ENCODE data around the gene CLMN. TPM values are rescaled to one million over a fixed set of nuclear protein-coding genes. Genes with fewer than 3 reads are reported as not detected.

CLMN gene
- total and polyA plus RNA-seq, 10 of the 15 experiments (the other 5 are each of a cell fraction or from before 2014, with no cell fraction given): 7.8 to 49.3 (median 18.5) TPM

- TF ChIP-seq ATF3 (IDR thresholded peaks at IDR 0.05; ENCODE audit: borderline replicate concordance, extremely low read depth, low read depth, low read length): no peak
- TF ChIP-seq JUND (IDR thresholded peaks at IDR 0.05; ENCODE audit: low read depth, low read length): peak; percentile 76
- TF ChIP-seq RELA (IDR thresholded peaks at IDR 0.05; ENCODE audit: borderline replicate concordance, partially characterized antibody): no peak
- peak; percentile 60; the same call in 1 of the 2 replicates for TF ChIP-seq NFIC (IDR thresholded peaks at IDR 0.05; ENCODE audit: low read depth, low read length)
- no peak for TF ChIP-seq NR2C2 (IDR thresholded peaks at IDR 0.05; ENCODE audit: borderline replicate concordance, control insufficient read depth, insufficient read length, low read depth)
- no peak for TF ChIP-seq RB1 (IDR thresholded peaks at IDR 0.05; ENCODE audit: borderline replicate concordance)
- TF ChIP-seq ZNF687 (IDR thresholded peaks at IDR 0.05): peak; percentile 50; the same call in 1 of the 2 replicates
- TF ChIP-seq IRF4 (IDR thresholded peaks at IDR 0.05; ENCODE audit: low read depth, low read length): peak; percentile 93
- 0 out of 2 replicates have a peak, but pooled peaks have one; percentile 11 for TF ChIP-seq NR2F1 (conservative IDR thresholded peaks at IDR 0.05)
- peak; percentile 24; the same call in 1 of the 2 replicates for TF ChIP-seq BACH1 (IDR thresholded peaks at IDR 0.05; ENCODE audit: borderline replicate concordance)
- TF ChIP-seq RUNX3 (IDR thresholded peaks at IDR 0.05; ENCODE audit: low read length): peak; percentile 79
- TF ChIP-seq, protein P1, sequence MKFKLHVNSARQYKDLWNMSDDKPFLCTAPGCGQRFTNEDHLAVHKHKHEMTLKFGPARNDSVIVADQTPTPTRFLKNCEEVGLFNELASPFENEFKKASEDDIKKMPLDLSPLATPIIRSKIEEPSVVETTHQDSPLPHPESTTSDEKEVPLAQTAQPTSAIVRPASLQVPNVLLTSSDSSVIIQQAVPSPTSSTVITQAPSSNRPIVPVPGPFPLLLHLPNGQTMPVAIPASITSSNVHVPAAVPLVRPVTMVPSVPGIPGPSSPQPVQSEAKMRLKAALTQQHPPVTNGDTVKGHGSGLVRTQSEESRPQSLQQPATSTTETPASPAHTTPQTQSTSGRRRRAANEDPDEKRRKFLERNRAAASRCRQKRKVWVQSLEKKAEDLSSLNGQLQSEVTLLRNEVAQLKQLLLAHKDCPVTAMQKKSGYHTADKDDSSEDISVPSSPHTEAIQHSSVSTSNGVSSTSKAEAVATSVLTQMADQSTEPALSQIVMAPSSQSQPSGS (IDR thresholded peaks at IDR 0.05; ENCODE audit: low read length): peak; percentile 44; the same call in 1 of the 2 replicates
- no peak for TF ChIP-seq SPI1 (IDR thresholded peaks at IDR 0.05; ENCODE audit: borderline replicate concordance, insufficient read depth, low read depth, low read length)
- 0 out of 2 replicates have a peak, but pooled peaks have one; percentile 23 for TF ChIP-seq TCF12 (IDR thresholded peaks at IDR 0.05; ENCODE audit: low read depth, low read length)
- TF ChIP-seq MEF2B (IDR thresholded peaks at IDR 0.05; ENCODE audit: partially characterized antibody, poor library complexity, severe bottlenecking): peak; percentile 72
- TF ChIP-seq ATF7 (IDR thresholded peaks at IDR 0.05; ENCODE audit: low read depth): peak; percentile 37; the same call in 1 of the 2 replicates
- TF ChIP-seq NBN (IDR thresholded peaks at IDR 0.05): 0 out of 2 replicates have a peak, but pooled peaks have one; percentile 51
- TF ChIP-seq, protein P2, sequence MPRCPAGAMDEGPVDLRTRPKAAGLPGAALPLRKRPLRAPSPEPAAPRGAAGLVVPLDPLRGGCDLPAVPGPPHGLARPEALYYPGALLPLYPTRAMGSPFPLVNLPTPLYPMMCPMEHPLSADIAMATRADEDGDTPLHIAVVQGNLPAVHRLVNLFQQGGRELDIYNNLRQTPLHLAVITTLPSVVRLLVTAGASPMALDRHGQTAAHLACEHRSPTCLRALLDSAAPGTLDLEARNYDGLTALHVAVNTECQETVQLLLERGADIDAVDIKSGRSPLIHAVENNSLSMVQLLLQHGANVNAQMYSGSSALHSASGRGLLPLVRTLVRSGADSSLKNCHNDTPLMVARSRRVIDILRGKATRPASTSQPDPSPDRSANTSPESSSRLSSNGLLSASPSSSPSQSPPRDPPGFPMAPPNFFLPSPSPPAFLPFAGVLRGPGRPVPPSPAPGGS (IDR thresholded peaks at IDR 0.05; ENCODE audit: borderline replicate concordance, insufficient read depth, low read depth, low read length, poor library complexity, severe bottlenecking): peak; percentile 87
- peak; percentile 57 to 73 for TF ChIP-seq IKZF2 (IDR thresholded peaks at IDR 0.05)
- TF ChIP-seq DPF2 (IDR thresholded peaks at IDR 0.05): peak; percentile 55; the same call in 1 of the 2 replicates
- TF ChIP-seq ETV6 (conservative IDR thresholded peaks at IDR 0.05 in 1 of 2, IDR thresholded peaks at IDR 0.05 in 1 of 2; ENCODE audit: borderline replicate concordance in 1 of 2, low read depth in 1 of 2): 0 out of 4 replicates have a peak, but pooled peaks of 1 of the 2 experiments have one; percentile 53
- peak; percentile 61; the same call in 1 of the 2 replicates for TF ChIP-seq EED (IDR thresholded peaks at IDR 0.05; ENCODE audit: low read depth)
These were observed 43.8 kb upstream of the CLMN start (continued) for GRCh38 chr14:95363468-95363954.

Data from GM12878 (cell line).